Activated T-helper 1 cell treated with anti-CD3 and anti-CD28 coated beads, Interleukin-2, amount 50 U/mL, for 16 hours (primary cell): Measurements from ENCODE around the gene CFAP46.
"Not testable (repeated sequence)": the region's sequence is repeated elsewhere in the genome, so short reads cannot be mapped to it uniquely, and the experiment has no call there.

Experiments used
- DNase-seq, 2 donors: peaks; one replicate each; pipeline ENCODE4 v3.0.0-alpha.2; 2020; ENCODE audit warnings: low read depth in 1 of 2, low spot score in 1 of 2

The CFAP46 gene

GRCh38 chr10:132963430-132963960 lies 21.1 kb upstream of the CFAP46 start:
- DNase-seq = no peak

GRCh38 chr10:132962623-132963429 lies 20.5 kb upstream of the CFAP46 start:
- no peak for DNase-seq

DNA sequence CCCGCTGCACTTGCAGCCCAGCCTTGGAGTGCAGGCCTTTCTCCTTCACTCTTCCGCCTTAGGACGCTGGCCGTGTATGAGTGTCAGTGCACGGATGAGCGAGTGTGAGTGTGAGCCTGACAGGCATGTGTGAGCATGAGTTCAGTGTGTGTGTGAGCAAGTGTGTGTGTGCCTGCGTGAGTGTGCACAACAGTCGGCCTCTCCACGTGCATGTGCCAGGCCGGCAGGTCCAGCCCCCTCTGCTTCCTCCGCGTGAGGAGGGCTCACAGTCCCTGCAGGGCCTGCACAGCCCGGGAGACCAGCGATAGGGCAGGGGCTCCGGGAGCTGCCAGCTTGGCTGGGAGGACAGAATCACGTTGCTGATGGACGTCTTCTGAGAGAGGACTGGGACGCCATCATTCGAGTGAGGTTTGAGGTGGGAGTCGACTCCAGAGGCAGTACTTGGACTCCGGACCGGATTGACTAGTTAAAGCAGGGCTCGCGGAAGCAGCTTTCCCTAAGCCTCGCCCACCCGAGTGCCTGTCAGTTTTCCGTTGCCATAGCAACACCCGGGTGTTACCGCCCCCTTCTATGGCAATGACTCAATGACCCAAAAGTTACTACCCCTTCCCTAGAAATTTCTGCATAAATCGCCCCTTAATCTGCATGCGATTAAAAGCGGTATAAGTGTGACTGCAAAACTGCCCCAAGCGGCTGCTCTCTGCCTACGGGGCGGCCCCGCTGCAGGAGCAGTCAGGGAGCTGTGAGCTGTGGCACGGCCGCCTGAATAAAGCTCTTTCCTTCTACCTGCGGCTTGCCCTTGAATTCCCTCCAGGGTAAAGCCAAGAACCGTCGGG lies 19.6 kb upstream of the CFAP46 start:
- DNase-seq = peak; percentile 23 to 40

DNA sequence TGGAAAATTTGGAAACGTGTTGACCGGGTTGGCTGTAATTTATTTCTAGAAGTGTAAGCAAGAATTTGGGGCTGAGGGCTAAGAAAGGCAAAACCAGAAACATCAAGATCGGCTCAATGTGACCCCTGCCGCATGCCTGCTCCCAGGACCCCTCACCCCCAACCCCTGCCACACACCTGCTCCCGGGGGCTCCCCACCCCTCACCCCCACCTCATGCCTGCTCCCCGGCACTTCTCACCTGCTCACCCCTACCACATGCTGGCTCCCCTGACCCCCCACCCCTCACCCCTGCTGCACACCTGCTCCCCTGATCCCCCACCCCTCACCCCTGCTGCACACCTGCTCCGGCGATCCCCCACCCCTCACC lies 19.0 kb upstream of the CFAP46 start:
- no peak for DNase-seq

DNA sequence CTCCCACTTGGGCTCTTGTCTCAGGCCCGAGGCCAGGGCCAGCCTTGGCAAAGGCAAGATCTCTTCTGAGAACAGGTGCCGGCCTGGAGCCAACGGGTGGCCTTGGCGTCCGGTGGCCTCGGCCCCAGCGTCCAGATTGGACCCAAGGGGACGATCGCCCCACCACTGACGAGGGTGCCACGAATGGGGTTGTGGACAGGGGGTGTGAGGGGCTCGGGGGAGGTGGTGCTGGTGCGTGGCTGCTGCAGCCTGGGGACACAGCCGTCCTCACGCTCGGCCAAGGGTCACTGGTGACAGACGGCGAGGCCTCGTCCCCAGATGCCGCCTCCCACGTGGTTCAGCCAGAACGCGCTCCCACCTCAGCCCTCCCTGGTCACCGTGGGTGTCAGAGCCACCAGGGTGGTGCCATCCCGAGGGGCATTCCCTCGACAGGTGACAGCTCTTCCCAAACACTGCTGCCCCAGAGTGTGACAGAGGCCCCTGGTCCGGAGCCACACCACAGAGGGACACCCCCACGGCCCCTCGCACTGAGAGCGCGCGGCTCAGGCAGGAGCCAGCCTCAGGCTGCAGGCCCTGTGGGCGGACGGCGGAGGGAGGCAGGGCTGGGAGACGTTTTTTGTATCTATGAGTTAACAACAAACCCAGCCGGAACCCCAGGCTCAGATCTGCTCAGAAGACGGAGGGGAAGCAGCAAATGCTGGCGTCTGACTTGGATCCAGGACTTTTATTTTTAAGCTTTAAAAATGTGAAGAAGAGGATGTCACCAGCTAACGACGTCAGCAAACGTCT lies 18.5 kb upstream of the CFAP46 start:
- DNase-seq = no peak

DNA sequence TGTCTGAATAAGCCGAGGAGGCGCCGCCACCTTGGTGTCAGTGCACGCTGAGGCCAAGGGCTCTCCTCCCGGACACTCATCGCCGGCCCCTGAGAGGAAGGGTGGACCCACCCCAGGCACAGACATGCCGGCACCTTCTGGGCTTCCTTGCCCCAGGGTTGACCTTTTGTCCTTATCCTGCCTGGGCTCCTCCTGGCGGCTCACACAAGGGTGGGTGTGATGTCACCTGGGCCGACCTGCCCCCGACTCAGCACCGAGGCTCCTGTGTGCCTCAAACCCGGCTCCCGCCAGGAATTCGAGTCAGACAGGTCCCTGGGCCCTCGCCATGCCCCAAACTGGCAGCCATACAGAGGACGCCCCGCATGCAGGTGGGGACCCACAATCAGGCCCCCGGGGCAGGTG lies 17.7 kb upstream of the CFAP46 start:
- DNase-seq = no peak

DNA sequence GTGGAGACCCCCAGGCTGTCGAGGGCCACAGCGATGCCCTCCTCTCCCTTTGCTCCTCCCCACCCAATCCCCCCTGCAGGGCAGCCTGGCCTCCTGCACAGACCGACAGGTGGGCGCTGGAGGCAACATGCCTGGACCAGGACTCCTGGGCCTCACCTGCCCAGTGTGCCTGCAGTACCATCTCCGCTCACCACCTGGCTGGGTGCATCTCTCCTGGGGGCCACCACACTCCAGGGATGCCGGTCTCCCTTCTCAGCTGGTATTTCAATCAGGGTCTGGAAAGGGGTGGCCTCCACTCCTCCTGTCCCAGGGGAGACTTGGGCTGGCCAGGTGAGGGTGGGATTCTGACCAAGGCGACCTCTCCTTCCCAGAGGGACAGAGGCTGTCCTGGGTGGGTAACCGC lies 17.2 kb upstream of the CFAP46 start:
- no peak for DNase-seq

DNA sequence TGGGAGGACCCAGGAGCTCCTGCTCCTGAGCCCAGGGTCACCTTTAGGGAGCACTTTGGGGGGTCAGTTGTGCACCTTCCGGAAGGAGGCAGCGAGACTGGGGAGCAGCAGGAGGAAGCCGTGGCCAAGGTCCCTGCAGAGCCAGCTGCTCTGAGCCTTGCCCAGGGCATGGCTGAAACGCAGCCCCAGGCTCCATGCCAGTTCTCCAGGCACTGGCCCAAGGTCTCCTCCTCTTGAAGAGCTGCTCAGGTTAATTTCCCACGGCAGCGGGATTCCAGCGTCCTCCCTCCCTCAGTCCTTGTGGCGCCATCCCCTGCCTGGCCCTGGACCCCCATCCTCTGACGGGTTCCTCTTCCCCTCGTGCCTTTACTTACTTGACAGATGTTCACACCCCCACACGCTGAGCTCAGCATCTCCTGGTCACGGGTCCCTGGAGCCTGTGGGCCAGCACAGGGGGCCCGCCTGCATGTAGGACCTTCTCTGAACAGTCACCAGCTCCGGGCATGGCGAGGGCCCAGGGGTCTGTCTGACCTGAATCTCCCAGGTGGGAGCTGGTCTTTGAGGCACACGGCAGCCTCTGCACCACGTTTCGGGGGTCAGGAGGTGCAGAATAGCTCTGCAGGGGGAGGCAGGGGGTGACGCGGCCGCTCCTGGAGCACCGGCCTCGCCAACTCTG lies 16.7 kb upstream of the CFAP46 start:
- DNase-seq = no peak

DNA sequence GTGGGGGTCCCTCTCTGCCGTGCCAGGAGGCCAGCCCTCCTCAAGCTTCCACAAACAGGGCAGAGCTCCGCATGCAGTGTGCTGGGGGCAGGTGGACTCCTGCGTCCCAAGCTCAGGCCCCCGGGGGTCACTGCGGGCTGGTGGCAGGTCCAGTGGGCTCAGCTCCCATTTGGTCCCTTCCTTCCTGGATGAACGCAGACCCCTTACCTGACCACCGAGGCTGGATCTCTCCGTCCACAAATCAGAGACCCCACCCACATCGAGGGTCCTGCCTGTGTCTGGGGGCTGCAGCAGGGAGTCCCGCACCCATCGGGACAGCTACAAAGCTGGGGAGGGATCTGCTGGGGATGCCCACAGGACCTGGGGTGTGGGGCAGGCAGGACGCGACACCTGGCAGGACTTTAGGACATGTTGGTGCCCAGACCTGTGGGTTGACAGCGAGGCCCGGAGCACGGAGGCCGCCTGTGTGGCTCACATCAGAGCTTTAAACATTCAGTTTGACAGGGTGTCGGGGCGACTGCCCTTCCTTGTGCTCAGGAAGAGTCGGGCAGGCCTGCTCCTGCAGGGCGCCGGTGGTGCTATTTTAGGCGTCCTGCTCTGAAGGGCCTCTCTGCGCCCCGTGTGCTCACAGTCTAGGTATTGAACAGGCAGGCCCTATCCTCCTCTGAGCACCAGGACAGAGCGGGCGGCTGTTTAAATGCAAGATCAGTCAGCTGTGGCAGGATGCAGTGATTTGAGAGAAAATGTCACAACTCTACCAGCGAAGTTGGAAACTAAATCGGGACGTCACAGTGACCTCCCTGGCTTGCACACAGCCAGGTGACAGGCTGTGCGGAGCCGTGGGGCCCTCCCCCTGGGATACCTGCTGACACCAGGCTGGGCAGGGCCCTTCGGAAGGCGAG lies 15.9 kb upstream of the CFAP46 start:
- DNase-seq = no peak

- no peak for DNase-seq
Measured at GRCh38 chr10:132957131-132957530, 14.8 kb upstream of the CFAP46 start.

DNA sequence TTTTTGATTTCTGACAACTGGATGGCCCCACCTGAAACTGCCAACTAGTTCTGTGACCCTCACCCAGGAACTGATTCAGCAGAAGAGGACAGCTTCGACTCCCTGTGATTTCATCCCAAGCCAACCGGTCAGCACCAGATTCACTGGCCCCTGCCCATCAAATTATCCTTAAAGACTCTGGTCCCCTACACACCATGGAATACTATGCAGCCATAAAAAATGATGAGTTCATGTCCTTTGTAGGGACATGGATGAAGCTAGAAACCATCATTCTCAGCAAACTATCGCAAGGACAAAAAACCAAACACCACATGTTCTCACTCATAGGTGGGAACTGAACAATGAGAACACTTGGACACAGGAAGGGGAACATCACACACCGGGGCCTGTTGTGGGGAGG lies 13.9 kb upstream of the CFAP46 start:
- DNase-seq = not testable (repeated sequence)

GRCh38 chr10:132955479-132955878 lies 13.1 kb upstream of the CFAP46 start:
- DNase-seq = no peak

DNA sequence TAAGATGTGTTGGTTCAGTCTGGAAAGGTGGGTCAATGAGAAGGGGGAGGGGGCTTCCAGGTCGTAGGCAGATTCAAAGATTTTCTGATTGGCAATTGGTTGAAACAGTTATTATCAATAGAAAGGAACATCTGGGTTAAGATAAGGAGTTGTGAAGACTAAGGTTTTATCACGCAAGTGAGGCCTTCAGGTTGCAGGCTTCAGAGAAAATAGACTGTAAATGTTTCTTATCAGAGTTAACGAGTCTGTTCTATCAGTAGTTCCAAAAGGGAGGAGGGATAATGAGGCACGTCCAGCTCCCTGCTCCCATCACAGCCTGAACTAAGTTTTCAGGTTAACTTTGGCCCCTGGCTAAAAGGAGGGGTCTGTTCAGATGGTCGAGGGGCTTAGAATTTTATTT lies 11.1 kb upstream of the CFAP46 start:
- no peak for DNase-seq

- DNase-seq = no peak
Measured at GRCh38 chr10:132951926-132952325, 9.6 kb upstream of the CFAP46 start.

DNA sequence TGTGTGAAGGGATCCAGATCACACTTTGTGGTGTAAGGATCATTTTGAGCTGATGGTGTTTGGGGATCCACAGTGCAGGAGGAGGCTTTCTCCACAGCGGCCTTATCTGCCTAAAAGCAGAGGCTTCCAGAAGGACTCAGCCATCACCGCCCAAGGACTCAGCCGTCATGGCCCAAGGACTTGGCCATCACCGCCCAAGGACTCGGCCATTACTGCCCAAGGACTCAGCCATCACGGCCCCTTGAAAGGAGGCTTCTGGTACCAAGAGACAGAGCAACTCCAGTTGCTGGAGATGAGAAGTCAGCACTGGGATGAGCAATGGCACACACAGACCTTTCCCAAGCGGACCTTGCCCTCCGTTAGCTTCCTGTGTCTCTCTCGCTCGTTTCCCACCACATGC lies 6.0 kb upstream of the CFAP46 start:
- no peak for DNase-seq

- no peak for DNase-seq
Measured at GRCh38 chr10:132947843-132948242, 5.5 kb upstream of the CFAP46 start.

GRCh38 chr10:132946806-132947546 lies 4.6 kb upstream of the CFAP46 start:
- no peak for DNase-seq

DNA sequence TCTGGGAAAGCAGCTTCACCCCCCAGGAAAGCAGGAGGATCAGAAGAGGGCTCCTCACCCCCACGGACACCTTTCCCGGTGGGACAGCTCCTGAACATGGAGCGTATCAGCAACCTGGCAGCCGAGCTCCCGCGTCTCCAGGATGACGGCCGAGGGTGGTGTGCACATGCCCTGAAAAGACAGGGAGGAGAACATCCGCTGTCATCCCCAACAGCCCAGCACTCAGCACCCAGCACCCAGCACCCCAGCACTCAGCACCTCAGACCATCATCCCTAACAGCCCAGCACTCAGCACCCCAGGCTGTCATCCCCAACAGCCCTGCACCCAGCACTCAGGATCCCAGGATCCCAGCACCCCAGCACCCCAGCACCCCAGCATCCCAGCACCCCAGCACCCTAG lies 3.9 kb upstream of the CFAP46 start:
- DNase-seq = no peak

DNA sequence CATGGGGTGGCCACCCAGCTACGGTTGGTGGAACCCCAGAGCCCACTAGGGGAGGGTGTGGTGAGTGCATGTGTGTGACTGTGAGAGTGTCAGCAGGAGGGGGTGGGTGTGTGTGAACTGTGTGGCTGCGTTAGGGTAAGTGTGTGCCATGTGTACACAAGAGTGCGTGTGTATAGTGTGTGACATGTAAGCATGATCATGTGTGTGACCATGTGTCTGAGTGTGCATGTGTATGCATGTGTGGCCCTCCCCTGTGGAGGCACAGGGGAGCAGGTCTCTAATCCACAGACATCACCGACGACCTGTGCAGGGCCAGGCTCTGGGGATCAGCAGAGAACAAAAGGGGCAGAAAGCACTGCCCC lies 3.5 kb upstream of the CFAP46 start:
- DNase-seq = no peak
